Tibial nerve (tissue), 4 donors: Measurements from ENCODE around the gene RBKS.

Experiments
- CTCF ChIP-seq, 5 experiments: fragments of 200-600 bp in 3 of 5; fragments of 450-650 bp in 2 of 5; sonication (generic) in 3 of 5; IDR thresholded peaks; one replicate each; pipeline ENCODE4 v1.5.1; 2016 to 2019; ENCODE audit warnings: antibody characterized with exemption in 5 of 5, mild to moderate bottlenecking in 3 of 5, moderate library complexity in 2 of 5
- EP300 ChIP-seq, 2 donors: sonication (generic); formaldehyde crosslinking; IDR thresholded peaks; one replicate each; pipeline ENCODE4 v1.6.1; 2017; ENCODE audit warnings: antibody characterized with exemption in 2 of 2, mild to moderate bottlenecking in 1 of 2
- POLR2A ChIP-seq, 2 donors: fragments of 450-650 bp; IDR thresholded peaks; one replicate each; pipeline ENCODE4 v1.6.1; 2017; ENCODE audit warnings: antibody characterized with exemption in 2 of 2, mild to moderate bottlenecking in 2 of 2, moderate library complexity in 2 of 2

DNA sequence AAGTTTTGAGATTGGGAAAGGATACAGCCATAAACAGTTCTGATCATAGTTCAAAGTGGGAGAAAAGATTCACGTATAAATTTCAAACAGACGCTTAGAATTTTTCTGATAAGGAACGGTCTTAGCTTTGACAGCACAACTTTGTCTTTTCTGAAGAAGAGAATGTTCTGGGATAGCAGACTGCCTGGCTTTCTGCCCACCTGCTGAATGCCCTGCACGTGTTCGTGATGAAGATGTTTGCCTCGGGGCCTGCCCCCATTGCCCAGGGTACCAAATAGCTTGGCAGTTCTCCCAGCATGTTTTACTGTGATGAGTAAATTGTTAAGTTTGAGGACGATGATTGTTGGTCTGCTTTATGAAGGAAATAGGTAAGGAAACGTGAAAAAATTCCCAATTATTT is 114.1 kb downstream of the RBKS start:
- TF ChIP-seq CTCF (IDR thresholded peaks at IDR 0.05) (no peak), POLR2A (IDR thresholded peaks at IDR 0.05) (no peak), EP300 (IDR thresholded peaks at IDR 0.05) (peak in 1 of 2 donors; percentile 61)
